ENCODE data around the gene MACROD2. TPM values are rescaled to one million over a fixed set of nuclear protein-coding genes. Genes with fewer than 3 reads are reported as not detected.

Gene MACROD2
- total and polyA plus RNA-seq, 4 donors: 13.0 to 67.1 (median 20.7) TPM

GRCh38 chr20:15836634-15837033 is 1841.3 kb downstream of the MACROD2 start:
- no peaks in the 10 kb centered on the region for H3K4me1 ChIP-seq (ENCODE audit: control insufficient read depth in 5 of 5, insufficient read depth in 5 of 5, low read length in 5 of 5)
- DNase-seq (no peak), ATAC-seq (ENCODE audit: insufficient read depth, low FRiP score) (no peak)
- WGBS, 2 donors: 48 to 72% methylated on average over 2 of the region's 2 CpGs
- H3K4me3 ChIP-seq: no peak overlapping the region
- TF ChIP-seq CTCF (IDR thresholded peaks at IDR 0.05; ENCODE audit: control extremely low read depth, extremely low read depth): no peak
- H3K36me3 ChIP-seq (ENCODE audit: control insufficient read depth in 4 of 4, insufficient read depth in 4 of 4, low read length in 4 of 4): no peaks in the 10 kb centered on the region
- no peak overlapping the region for H3K27ac ChIP-seq (ENCODE audit: low read depth in 1 of 2, low read length in 1 of 2)
- no peaks in the 10 kb centered on the region for H3K27me3 ChIP-seq (ENCODE audit: control insufficient read depth in 3 of 3, insufficient read depth in 3 of 3, low read length in 2 of 3)
- no peak overlapping the region for H3K9ac ChIP-seq (ENCODE audit: insufficient read depth in 1 of 2, low read length in 2 of 2)
- no peaks in the 10 kb centered on the region for H3K9me3 ChIP-seq (ENCODE audit: control insufficient read depth in 4 of 4, insufficient read depth in 3 of 4, low read length in 3 of 4)

GRCh38 chr20:15837563-15837962 is 1842.2 kb downstream of the MACROD2 start:
- TF ChIP-seq CTCF (IDR thresholded peaks at IDR 0.05; ENCODE audit: control extremely low read depth, extremely low read depth): no peak
- H3K9me3 ChIP-seq (ENCODE audit: control insufficient read depth in 4 of 4, insufficient read depth in 3 of 4, low read length in 3 of 4): peaks cover 0 to 2% (median 0%) of the 10 kb centered on the region in 4 donors
- H3K4me1 ChIP-seq (ENCODE audit: control insufficient read depth in 5 of 5, insufficient read depth in 5 of 5, low read length in 5 of 5): no peaks in the 10 kb centered on the region
- DNase-seq: no peak
- no peak overlapping the region for H3K27ac ChIP-seq (ENCODE audit: low read depth in 1 of 2, low read length in 1 of 2)
- WGBS, 2 donors: 80 to 87% methylated on average over 3 of the region's 3 CpGs
- no peak overlapping the region for H3K9ac ChIP-seq (ENCODE audit: insufficient read depth in 1 of 2, low read length in 2 of 2)
- no peaks in the 10 kb centered on the region for H3K27me3 ChIP-seq (ENCODE audit: control insufficient read depth in 3 of 3, insufficient read depth in 3 of 3, low read length in 2 of 3)
- no peak overlapping the region for H3K4me3 ChIP-seq
- ATAC-seq (ENCODE audit: insufficient read depth, low FRiP score): no peak
- H3K36me3 ChIP-seq (ENCODE audit: control insufficient read depth in 4 of 4, insufficient read depth in 4 of 4, low read length in 4 of 4): no peaks in the 10 kb centered on the region

- H3K36me3 ChIP-seq (ENCODE audit: control insufficient read depth in 4 of 4, insufficient read depth in 4 of 4, low read length in 4 of 4): no peaks in the 10 kb centered on the region
- DNase-seq (no peak), ATAC-seq (ENCODE audit: insufficient read depth, low FRiP score) (no peak)
- no peak overlapping the region for H3K4me3 ChIP-seq
- no peaks in the 10 kb centered on the region for H3K4me1 ChIP-seq (ENCODE audit: control insufficient read depth in 5 of 5, insufficient read depth in 5 of 5, low read length in 5 of 5)
- WGBS, 2 donors: 78 to 83% methylated on average over 2 of the region's 2 CpGs
- TF ChIP-seq CTCF (IDR thresholded peaks at IDR 0.05; ENCODE audit: control extremely low read depth, extremely low read depth): no peak
- H3K9me3 ChIP-seq (ENCODE audit: control insufficient read depth in 4 of 4, insufficient read depth in 3 of 4, low read length in 3 of 4): peaks cover 0 to 2% (median 0%) of the 10 kb centered on the region in 4 donors
- no peak overlapping the region for H3K9ac ChIP-seq (ENCODE audit: insufficient read depth in 1 of 2, low read length in 2 of 2)
- no peak overlapping the region for H3K27ac ChIP-seq (ENCODE audit: low read depth in 1 of 2, low read length in 1 of 2)
- no peaks in the 10 kb centered on the region for H3K27me3 ChIP-seq (ENCODE audit: control insufficient read depth in 3 of 3, insufficient read depth in 3 of 3, low read length in 2 of 3)
Observed at GRCh38 chr20:15838466-15838865, 1843.2 kb downstream of the MACROD2 start.

GRCh38 chr20:15840636-15841301 is 1845.5 kb downstream of the MACROD2 start:
- Histone ChIP-seq H3K4me1 (ENCODE audit: control insufficient read depth in 5 of 5, insufficient read depth in 5 of 5, low read length in 5 of 5) (no peaks in the 10 kb centered on the region), H3K27me3 (ENCODE audit: control insufficient read depth in 3 of 3, insufficient read depth in 3 of 3, low read length in 2 of 3) (no peaks in the 10 kb centered on the region), H3K36me3 (ENCODE audit: control insufficient read depth in 4 of 4, insufficient read depth in 4 of 4, low read length in 4 of 4) (no peaks in the 10 kb centered on the region), H3K4me3 (no peak overlapping the region), H3K27ac (ENCODE audit: low read depth in 1 of 2, low read length in 1 of 2) (no peak overlapping the region), H3K9me3 (ENCODE audit: control insufficient read depth in 4 of 4, insufficient read depth in 3 of 4, low read length in 3 of 4) (peaks cover 0 to 2% (median 0%) of the 10 kb centered on the region in 4 donors), H3K9ac (ENCODE audit: insufficient read depth in 1 of 2, low read length in 2 of 2) (no peak overlapping the region)
- DNase-seq (no peak), ATAC-seq (ENCODE audit: insufficient read depth, low FRiP score) (no peak)
- 47 to 49% methylated on average over 4 of the region's 4 CpGs for WGBS, 2 donors
- no peak for TF ChIP-seq CTCF (IDR thresholded peaks at IDR 0.05; ENCODE audit: control extremely low read depth, extremely low read depth)

Data from lung (tissue), 12 donors.